Prostate gland (tissue), 2 donors: ENCODE data around the gene UBE3D. TPM values are rescaled to one million over a fixed set of nuclear protein-coding genes. Genes with fewer than 3 reads are reported as not detected.
"Not testable (repeated sequence)": the region's sequence is repeated elsewhere in the genome, so short reads cannot be mapped to it uniquely, and the experiment has no call there.

ENCODE experiments used
- DNase-seq: peaks from one replicate; pipeline ENCODE4 v3.0.0-alpha.2; 2019; ENCODE audit warnings: low spot score
- H3K27ac ChIP-seq, 2 donors: fragments of 200-600 bp; sonication (generic); 2 replicates each; pipeline ENCODE4 v1.5.1; 2017 to 2019
- H3K27me3 ChIP-seq: fragments of 200-600 bp; sonication (generic); replicated peaks from 2 replicates; pipeline ENCODE4 v1.5.1; 2019; ENCODE audit not compliant: insufficient read depth
- H3K36me3 ChIP-seq, 2 donors: fragments of 200-600 bp; sonication (generic); 1 replicate in 1 of 2; 2 replicates in 1 of 2; pipeline versions ENCODE4 v1.5.1 to v1.8.1; 2017 to 2019
- H3K4me1 ChIP-seq: fragments of 200-600 bp; sonication (generic); replicated peaks from 2 replicates; pipeline ENCODE4 v1.5.1; 2019
- H3K4me3 ChIP-seq, 2 donors: fragments of 200-600 bp; sonication (generic); 2 replicates each; pipeline ENCODE4 v1.5.1; 2017 to 2019
- H3K9me3 ChIP-seq: fragments of 200-600 bp; sonication (generic); 2 replicates; pipeline ENCODE4 v1.5.1; 2017
- CTCF ChIP-seq, 4 experiments: fragments of 200-600 bp in 2 of 4; fragments of 450-650 bp in 2 of 4; sonication (generic) in 2 of 4; IDR thresholded peaks; 1 replicate in 3 of 4; 2 replicates in 1 of 4; pipeline ENCODE4 v1.5.1; 2016 to 2019; ENCODE audit warnings: antibody characterized with exemption in 4 of 4, mild to moderate bottlenecking in 2 of 4, moderate library complexity in 2 of 4
- POLR2A ChIP-seq: fragments of 450-650 bp; IDR thresholded peaks from one replicate; pipeline ENCODE4 v1.6.1; 2016; ENCODE audit warnings: antibody characterized with exemption, mild to moderate bottlenecking
- POLR2AphosphoS5 ChIP-seq: sonication (generic); formaldehyde crosslinking; IDR thresholded peaks from one replicate; pipeline ENCODE4 v1.6.1; 2017; ENCODE audit warnings: antibody characterized with exemption
- WGBS: methylation state at CpG from one replicate; pipeline ENCODE4 v1.1.5; 2018; 5-methylcytosine and 5-hydroxymethylcytosine counted together
- intact Hi-C: fragments of 100-400 bp; cut with DNase I; formaldehyde crosslinking; loops from one replicate; pipeline ENCODE4 v1.14.2; 2022
- total RNA-seq, 2 donors: library from RNA; depleted of rRNA; stranded (reverse); fragments of >200 nt; gene quantifications; one replicate each; pipeline ENCODE4 v1.1.0, GENCODE V29; 2016

Gene UBE3D
- total RNA-seq, 2 donors from 2014 or later: 3.1 to 6.0 TPM

- TF ChIP-seq CTCF (IDR thresholded peaks at IDR 0.05) (no peak), POLR2A (no peak), POLR2AphosphoS5 (no peak)
- Histone ChIP-seq H3K4me3 (no peak overlapping the region), H3K4me1 (no peaks in the 10 kb centered on the region), H3K9me3 (no peaks in the 10 kb centered on the region), H3K27ac (no peak overlapping the region), H3K27me3 (no peaks in the 10 kb centered on the region), H3K36me3 (no peaks in the 10 kb centered on the region)
- intact Hi-C loops: no loop called here
- no peak for DNase-seq
These were observed 201.9 kb downstream of the UBE3D start for GRCh38 chr6:82863781-82864180.

- intact Hi-C loops: no loop called here
- WGBS: 70% methylated on average over 1 of the region's 1 CpG
- DNase-seq: no peak
- Histone ChIP-seq H3K4me3 (no peak overlapping the region), H3K27ac (no peak overlapping the region), H3K27me3 (no peaks in the 10 kb centered on the region), H3K9me3 (no peaks in the 10 kb centered on the region), H3K4me1 (no peaks in the 10 kb centered on the region), H3K36me3 (no peaks in the 10 kb centered on the region)
- TF ChIP-seq CTCF (IDR thresholded peaks at IDR 0.05) (no peak), POLR2AphosphoS5 (no peak), POLR2A (no peak)
These were observed 203.1 kb downstream of the UBE3D start for GRCh38 chr6:82862543-82862942.

GRCh38 chr6:82861121-82861520 is 204.5 kb downstream of the UBE3D start:
- no peak for DNase-seq
- Histone ChIP-seq H3K36me3 (no peaks in the 10 kb centered on the region), H3K27me3 (no peaks in the 10 kb centered on the region), H3K9me3 (no peaks in the 10 kb centered on the region), H3K27ac (no peak overlapping the region), H3K4me3 (no peak overlapping the region), H3K4me1 (no peaks in the 10 kb centered on the region)
- TF ChIP-seq POLR2A: no peak
- TF ChIP-seq POLR2AphosphoS5: no peak
- TF ChIP-seq CTCF (IDR thresholded peaks at IDR 0.05): no peak
- intact Hi-C loops: no loop called here
- WGBS: 88% methylated on average over 1 of the region's 1 CpG

DNA sequence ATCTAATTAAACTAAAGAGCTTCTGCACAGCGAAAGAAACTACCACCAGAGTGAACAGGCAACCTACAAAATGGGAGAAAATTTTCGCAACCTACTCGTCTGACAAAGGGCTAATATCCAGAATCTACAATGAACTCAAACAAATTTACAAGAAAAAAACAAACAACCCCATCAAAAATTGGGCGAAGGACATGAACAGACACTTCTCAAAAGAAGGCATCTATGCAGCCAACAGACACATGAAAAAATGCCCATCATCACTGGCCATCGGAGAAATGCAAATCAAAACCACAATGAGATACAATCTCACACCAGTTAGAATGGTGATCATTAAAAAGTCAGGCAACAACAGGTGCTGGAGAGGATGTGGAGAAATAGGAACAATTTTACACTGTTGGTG is 209.6 kb downstream of the UBE3D start:
- DNase-seq, intact Hi-C loops, H3K36me3 ChIP-seq, H3K4me1 ChIP-seq, H3K27me3 ChIP-seq, H3K4me3 ChIP-seq, H3K9me3 ChIP-seq, H3K27ac ChIP-seq: not testable (repeated sequence)
- 95% methylated on average over 5 of the region's 5 CpGs for WGBS

- H3K4me3 ChIP-seq, H3K9me3 ChIP-seq, H3K4me1 ChIP-seq, H3K27ac ChIP-seq, DNase-seq, H3K27me3 ChIP-seq, intact Hi-C loops, H3K36me3 ChIP-seq: not testable (repeated sequence)
- WGBS: 87% methylated on average over 3 of the region's 3 CpGs
These were observed 212.7 kb downstream of the UBE3D start for GRCh38 chr6:82852904-82853303.

- Histone ChIP-seq H3K27me3 (no peaks in the 10 kb centered on the region), H3K4me3 (no peak overlapping the region), H3K36me3 (no peaks in the 10 kb centered on the region), H3K4me1 (no peaks in the 10 kb centered on the region), H3K9me3 (no peaks in the 10 kb centered on the region), H3K27ac (no peak overlapping the region)
- DNase-seq: no peak
- TF ChIP-seq CTCF (IDR thresholded peaks at IDR 0.05) (no peak), POLR2A (no peak), POLR2AphosphoS5 (no peak)
- intact Hi-C loops: no loop called here
These were observed 222.3 kb downstream of the UBE3D start for GRCh38 chr6:82843291-82843885.
